HepG2 (cell line): ENCODE results near the gene ANKRD52. TPM values are rescaled to one million over a fixed set of nuclear protein-coding genes. Genes with fewer than 3 reads are reported as not detected.

Source experiments
- ATAC-seq: fragments of 200-7000 bp; cut with Tn5 transposase; 3 replicates; pipeline ENCODE4 v1.9.1; 2020; ENCODE audit warnings: mild to moderate bottlenecking, moderate library complexity
- BruUV-seq: library from RNA; stranded (reverse); fragments of 400-500 nt; replicated peaks from 2 replicates; lab custom pipeline; 2021; lab: Mats Ljungman, UMichigan
- CTCF ChIA-PET: fragments of 300-600 bp; formaldehyde crosslinking; extraction: SDS; loops from one replicate; lab custom pipeline; 2021; ENCODE audit warnings: low total read pairs, inconsistent platforms, low intra/inter-chr PET ratio; lab: Yijun Ruan, JAX
- POLR2A ChIA-PET: fragments of 350-600 bp; sonication (Branson Sonifier 250); formaldehyde crosslinking; loops from one replicate; lab custom pipeline; 2020; ENCODE audit warnings: antibody characterized with exemption, inconsistent platforms; lab: Yijun Ruan, JAX
- DNase-seq: peaks from one replicate; pipeline ENCODE4 v3.0.0-alpha.2; 2015; ENCODE audit warnings: low spot score
- FAIRE-seq: peaks from 3 replicates; lab custom pipeline; 2011; peaks lifted over from hg19 to GRCh38; lab: Jason Lieb, UNC
- H2AFZ ChIP-seq: one replicate; pipeline ENCODE4 v1.6.1; 2011; ENCODE audit warnings: low read length, inconsistent platforms
- H3K27ac ChIP-seq: fragments of 300-600 bp; 3 replicates; pipeline ENCODE4 v1.8.0; 2011; ENCODE audit warnings: mixed run types, mild to moderate bottlenecking, mixed read lengths, low read length, inconsistent platforms; ENCODE audit not compliant: insufficient read depth; ENCODE audit errors: extremely low read length
- H3K27me3 ChIP-seq, 2 experiments: fragments of 200-600 bp in 1 of 2; 2 replicates in 1 of 2; 3 replicates in 1 of 2; pipeline versions ENCODE4 v1.6.0 to v1.8.0; 2011; ENCODE audit warnings: low read length in 2 of 2, mild to moderate bottlenecking in 2 of 2, moderate library complexity in 2 of 2, inconsistent platforms in 1 of 2; ENCODE audit not compliant: insufficient read depth in 2 of 2, control insufficient read depth in 1 of 2
- H3K36me3 ChIP-seq, 2 experiments: fragments of 200-600 bp in 1 of 2; replicated peaks in 1 of 2; 2 replicates in 1 of 2; 3 replicates in 1 of 2; pipeline versions ENCODE4 v1.5.1 to v1.8.0; 2011; ENCODE audit warnings: low read length in 2 of 2, inconsistent platforms in 1 of 2; ENCODE audit not compliant: insufficient read depth in 2 of 2, control insufficient read depth in 1 of 2
- H3K4me1 ChIP-seq: 2 replicates; pipeline ENCODE4 v1.5.1; 2012; ENCODE audit warnings: low read length, inconsistent platforms; ENCODE audit not compliant: insufficient read depth
- H3K4me2 ChIP-seq: 2 replicates; pipeline ENCODE4 v1.6.0; 2011; ENCODE audit warnings: low read depth, low read length, inconsistent platforms
- H3K4me3 ChIP-seq, 3 experiments: fragments of 200-600 bp in 1 of 3; sonication (generic), shearing (Covaris generic) in 1 of 3; replicated peaks in 1 of 3; 2 replicates each; pipeline ENCODE4 v1.5.1; 2011 to 2016; ENCODE audit warnings: low read length in 3 of 3, inconsistent platforms in 2 of 3, low read depth in 2 of 3, mild to moderate bottlenecking in 2 of 3, control low read depth in 1 of 3, mixed read lengths in 1 of 3; ENCODE audit not compliant: insufficient read depth in 1 of 3
- H3K79me2 ChIP-seq: one replicate; pipeline ENCODE4 v1.6.1; 2011; ENCODE audit warnings: low read length, inconsistent platforms; ENCODE audit not compliant: insufficient read depth
- H3K9ac ChIP-seq: 2 replicates; pipeline ENCODE4 v1.6.0; 2011; ENCODE audit warnings: mild to moderate bottlenecking, low read depth, low read length, inconsistent platforms; ENCODE audit not compliant: insufficient read depth
- H3K9me3 ChIP-seq: 2 replicates; pipeline ENCODE4 v1.5.1; 2012; ENCODE audit warnings: mild to moderate bottlenecking, low read length
- H4K20me1 ChIP-seq: 2 replicates; pipeline ENCODE4 v1.6.0; 2011; ENCODE audit warnings: inconsistent platforms, mild to moderate bottlenecking, low read length, moderate library complexity; ENCODE audit not compliant: insufficient read depth
- BRF2 ChIP-seq: sonication (generic); formaldehyde crosslinking; IDR thresholded peaks from 2 replicates; pipeline ENCODE4 v1.8.1; 2022; ENCODE audit warnings: mild to moderate bottlenecking, missing genetic modification reagents
- FOXM1 ChIP-seq: sonication (generic); formaldehyde crosslinking; IDR thresholded peaks from 2 replicates; pipeline ENCODE4 v1.5.0; 2020; ENCODE audit warnings: missing genetic modification reagents
- GPBP1L1 ChIP-seq: sonication (generic); formaldehyde crosslinking; IDR thresholded peaks from 2 replicates; pipeline ENCODE4 v1.5.0; 2020; ENCODE audit warnings: mild to moderate bottlenecking, missing genetic modification reagents
- IKZF5 ChIP-seq: IDR thresholded peaks from 2 replicates; pipeline ENCODE4 v1.6.1; 2018; ENCODE audit warnings: missing genetic modification reagents, mild to moderate bottlenecking, missing compliant biosample characterization
- POLR2A ChIP-seq, 2 experiments: IDR thresholded peaks; 2 replicates each; pipeline ENCODE4 v1.6.1; 2011; ENCODE audit warnings: low read depth in 2 of 2, low read length in 2 of 2, mild to moderate bottlenecking in 1 of 2, moderate library complexity in 1 of 2; ENCODE audit not compliant: insufficient read depth in 1 of 2
- SALL1 ChIP-seq: sonication (generic); formaldehyde crosslinking; IDR thresholded peaks from 2 replicates; pipeline ENCODE4 v1.8.0; 2022; ENCODE audit warnings: mild to moderate bottlenecking, missing genetic modification reagents
- ZFP37 ChIP-seq: sonication (generic); formaldehyde crosslinking; IDR thresholded peaks from 2 replicates; pipeline ENCODE4 v1.4.0; 2020; ENCODE audit warnings: missing genetic modification reagents, borderline replicate concordance
- ZNF33A ChIP-seq: sonication (generic); formaldehyde crosslinking; IDR thresholded peaks from 2 replicates; pipeline ENCODE4 v1.5.1; 2020; ENCODE audit warnings: missing genetic modification reagents, mild to moderate bottlenecking, moderate library complexity, borderline replicate concordance
- ZNF557 ChIP-seq: sonication (generic); formaldehyde crosslinking; IDR thresholded peaks from 2 replicates; pipeline ENCODE4 v1.4.0; 2020; ENCODE audit warnings: missing genetic modification reagents
- ZNF777 ChIP-seq: sonication (generic); formaldehyde crosslinking; IDR thresholded peaks from 2 replicates; pipeline ENCODE4 v1.4.0; 2020; ENCODE audit warnings: missing genetic modification reagents
- WGBS: methylation state at CpG from one replicate; pipeline ENCODE4 v1.1.6; 2017; ENCODE audit warnings: low lambda C conversion rate; 5-methylcytosine and 5-hydroxymethylcytosine counted together
- in situ Hi-C: cut with HindIII; loops from 2 replicates; pipeline ENCODE4 v1.10.0; 2017; ENCODE audit warnings: low pct_unique_long_range_greater_than_20kb; ENCODE audit not compliant: extremely low pct_ligation_motif_present
- intact Hi-C: fragments of 100-400 bp; cut with micrococcal nuclease; formaldehyde crosslinking; loops from one replicate; pipeline ENCODE4 v1.10.0; 2022; ENCODE audit not compliant: unreplicated experiment
- polyA plus RNA-seq, 8 experiments: library from polyadenylated mRNA; depleted of rRNA in 3 of 8; stranded (reverse) in 7 of 8; unstranded in 1 of 8; fragments of >200 nt; fragmentation: Illumina TruSeq in 4 of 8; extraction: Trizol in 4 of 8; gene quantifications; 2 replicates each; pipeline versions ENCODE4 v1.2.1 to v1.2.3, GENCODE V29; 2011 to 2016; ENCODE audit warnings: low read depth in 4 of 8, missing spikeins in 1 of 8, mixed read lengths in 1 of 8; ENCODE audit not compliant: insufficient read depth in 1 of 8
- total RNA-seq, 5 experiments: library from RNA; depleted of rRNA; stranded (reverse); fragments of >200 nt; fragmentation: Illumina TruSeq; extraction: Trizol; gene quantifications; 2 replicates each; pipeline ENCODE4 v1.2.3, GENCODE V29; 2016; ENCODE audit warnings: low read depth in 1 of 5

ANKRD52 gene
- total and polyA plus RNA-seq, 2 of the 13 experiments (the other 11 are each of a cell fraction or from before 2014, with no cell fraction given) = 7.8 to 9.2 TPM

GRCh38 chr12:56255671-56256070 is 2.5 kb downstream of the ANKRD52 start (continued):
- TF ChIP-seq GPBP1L1 (CRISPR knock-in tag) (no peak), ZNF33A (CRISPR knock-in tag) (no peak)

- H3K4me1 ChIP-seq = peaks cover 17% of the 10 kb centered on the region
- no peak overlapping the region for H3K4me2 ChIP-seq
- H4K20me1 ChIP-seq = no peaks in the 10 kb centered on the region
- in situ Hi-C loops (no loop called here), intact Hi-C loops (no loop called here)
- H3K27ac ChIP-seq = no peak overlapping the region
- WGBS = 100% methylated on average over 2 of the region's 11 CpGs
- FAIRE-seq (no peak), ATAC-seq (no peak), DNase-seq (no peak)
- BruUV-seq = no TSS peak
- no peaks in the 10 kb centered on the region for H3K9me3 ChIP-seq
- TF ChIP-seq BRF2 = no peak
- TF ChIP-seq SALL1 = no peak
- TF ChIP-seq ZFP37 (CRISPR knock-in tag) = no peak
- no peak for TF ChIP-seq ZNF777 (CRISPR knock-in tag)
- TF ChIP-seq POLR2A (IDR thresholded peaks at IDR 0.05; ENCODE audit: insufficient read depth in 1 of 2, low read depth in 2 of 2, low read length in 2 of 2) = peak in 1 of 2 experiments; percentile 24; a peak in 1 of 4 replicates
- TF ChIP-seq ZNF557 (CRISPR knock-in tag) = no peak
- TF ChIP-seq IKZF5 = no peak
- TF ChIP-seq FOXM1 (CRISPR knock-in tag) = no peak
- peaks cover 10% of the 10 kb centered on the region for H3K79me2 ChIP-seq
- ChIA-PET POLR2A (interaction anchor here (1.4 kb wide), 1 partner anchor 22 kb away, joined by 4 read pairs; no protein-coding TSS in a partner anchor), CTCF (no interaction called here)
- H3K4me3 ChIP-seq = no peak overlapping the region
- peaks cover 29 to 50% of the 10 kb centered on the region in 2 experiments for H3K36me3 ChIP-seq
- H3K9ac ChIP-seq = no peak overlapping the region
- no peaks in the 10 kb centered on the region for H3K27me3 ChIP-seq
- H2AFZ ChIP-seq = no peak overlapping the region
These were observed 5.1 kb downstream of the ANKRD52 start for GRCh38 chr12:56253091-56253490.
